HEK293T (cell line): ENCODE results near the gene MYO18A.

Experiments used
- ELF4 ChIP-seq: fragments of 450-650 bp; IDR thresholded peaks from 2 replicates; pipeline ENCODE4 v1.6.1; 2017; ENCODE audit warnings: antibody characterized with exemption
- L3MBTL2 ChIP-seq: fragments of 450-650 bp; conservative IDR thresholded peaks from 2 replicates; pipeline ENCODE4 v1.6.1; 2016; ENCODE audit warnings: mild to moderate bottlenecking

- TF ChIP-seq ELF4, result no peak
- TF ChIP-seq L3MBTL2, result no peak
Measured at GRCh38 chr17:29162082-29162908, 17.9 kb downstream of the MYO18A start.
